DMS 273 treated with DMSO at 0.1 percent for 48 hours (cell line): Measurements from ENCODE around the gene TEKT3.

Source experiments
- DNase-seq: peaks from one replicate; lab custom pipeline; 2025; lab: John Stamatoyannopoulos, UW

Gene TEKT3

DNA sequence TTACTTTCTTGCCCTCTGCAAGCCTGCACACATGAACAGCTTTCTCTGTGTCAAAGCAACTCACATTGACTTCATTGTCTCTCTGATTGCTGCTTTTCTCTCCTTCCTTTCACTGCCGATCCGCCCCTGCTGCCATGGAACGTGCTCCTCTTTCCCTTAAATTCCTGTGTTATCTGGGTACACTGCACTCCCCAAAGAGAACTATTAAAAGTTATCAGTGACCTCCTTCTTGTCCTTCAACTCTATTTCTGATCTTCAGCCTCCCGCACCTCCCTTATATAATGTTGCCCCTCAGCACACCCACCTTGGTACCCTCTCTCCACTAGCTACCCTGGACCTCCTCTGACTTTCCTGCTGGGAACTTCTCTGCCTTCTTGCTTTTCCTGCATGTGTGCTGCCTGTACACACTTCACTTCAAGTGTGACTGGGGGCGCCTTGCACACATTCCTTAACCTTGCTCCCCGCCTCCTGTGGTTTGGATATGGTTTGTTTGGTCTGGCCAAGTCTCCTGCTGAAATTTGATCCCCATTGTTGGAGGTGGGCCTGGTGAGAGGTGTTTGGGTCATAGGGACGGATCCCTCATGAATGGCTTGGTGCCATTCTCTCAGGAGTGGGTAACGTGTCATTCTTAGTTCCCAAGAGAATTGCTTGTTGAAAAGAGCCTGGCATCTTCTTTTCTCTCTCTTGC lies 49.6 kb downstream of the TEKT3 start:
- no peak for DNase-seq

DNA sequence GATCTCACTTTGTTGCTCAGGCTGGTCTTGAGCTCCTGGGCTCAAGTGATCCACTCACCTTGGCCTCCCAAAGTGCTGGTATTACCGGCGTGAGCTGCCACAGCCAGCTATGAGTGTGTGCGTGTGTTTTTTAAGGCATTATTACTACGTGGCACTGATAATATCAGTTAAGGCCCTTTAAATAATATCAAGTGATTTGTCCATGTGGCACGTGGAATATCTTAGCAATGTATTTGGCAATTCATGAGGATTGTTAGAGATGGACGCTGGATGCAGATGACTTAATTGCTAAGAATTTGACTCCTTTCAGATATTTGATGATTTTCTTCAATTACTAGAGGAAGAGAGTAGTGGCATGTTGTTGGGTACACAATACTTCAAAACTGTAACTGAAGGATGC lies 50.8 kb downstream of the TEKT3 start:
- DNase-seq = no peak

DNA sequence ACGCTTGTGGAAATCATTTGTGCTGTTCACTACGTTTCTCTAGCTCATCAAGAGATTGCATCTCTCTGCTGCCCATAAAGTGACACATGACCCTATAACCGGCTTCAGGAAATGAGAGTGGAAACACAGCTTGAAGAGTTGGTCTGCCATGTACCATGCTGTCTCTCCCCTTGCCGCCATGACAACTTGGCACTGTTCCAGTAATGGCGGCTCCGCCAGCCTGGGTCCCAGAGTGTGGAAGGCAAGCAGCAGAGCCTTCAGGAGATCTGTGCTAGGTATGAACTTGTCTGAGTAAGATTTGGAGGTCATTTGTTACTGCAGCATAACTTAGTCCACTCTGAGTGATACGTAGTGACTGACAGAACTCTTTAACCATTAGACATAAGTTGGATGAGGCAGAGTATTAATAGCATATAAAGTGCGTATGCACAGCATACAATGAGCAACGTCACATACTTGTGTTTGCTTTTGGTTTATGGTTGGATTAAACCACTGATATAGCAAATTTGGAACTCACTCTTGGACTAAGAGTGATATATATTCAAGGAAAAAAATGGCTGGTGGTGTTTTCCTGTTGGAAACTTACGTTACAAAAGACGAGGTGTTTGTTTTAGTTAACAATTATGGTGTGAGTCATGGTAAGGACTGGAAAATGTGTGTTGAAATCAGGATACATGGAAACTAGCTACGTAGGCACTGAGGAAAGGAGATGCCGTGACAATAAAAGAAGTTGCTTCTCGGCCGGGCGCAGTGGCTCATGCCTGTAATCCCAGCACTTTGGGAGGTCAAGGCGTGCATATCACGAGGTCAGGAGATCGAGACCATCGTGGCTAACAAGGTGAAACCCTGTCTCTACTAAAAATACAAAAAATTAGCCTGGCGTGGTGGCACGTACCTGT lies 51.9 kb downstream of the TEKT3 start:
- no peak for DNase-seq

DNA sequence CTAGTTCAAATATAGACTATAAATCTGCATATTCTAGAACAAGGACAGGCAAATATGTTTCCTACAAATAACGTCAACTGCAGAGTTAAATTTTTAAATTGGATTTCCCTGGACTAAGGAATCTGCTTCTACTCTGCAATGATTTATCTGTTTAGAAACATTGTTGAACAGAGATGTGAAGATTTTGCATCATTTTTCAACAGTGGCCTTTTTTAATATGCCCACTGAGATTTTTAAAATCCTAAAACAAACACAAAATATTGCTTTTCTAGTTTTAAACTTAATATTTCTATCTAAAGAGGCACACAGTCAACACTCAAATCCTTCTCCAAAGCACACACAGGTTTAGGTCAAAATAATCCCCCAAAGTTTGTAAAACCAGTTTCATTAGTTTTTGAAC lies 52.5 kb downstream of the TEKT3 start:
- DNase-seq = no peak

DNA sequence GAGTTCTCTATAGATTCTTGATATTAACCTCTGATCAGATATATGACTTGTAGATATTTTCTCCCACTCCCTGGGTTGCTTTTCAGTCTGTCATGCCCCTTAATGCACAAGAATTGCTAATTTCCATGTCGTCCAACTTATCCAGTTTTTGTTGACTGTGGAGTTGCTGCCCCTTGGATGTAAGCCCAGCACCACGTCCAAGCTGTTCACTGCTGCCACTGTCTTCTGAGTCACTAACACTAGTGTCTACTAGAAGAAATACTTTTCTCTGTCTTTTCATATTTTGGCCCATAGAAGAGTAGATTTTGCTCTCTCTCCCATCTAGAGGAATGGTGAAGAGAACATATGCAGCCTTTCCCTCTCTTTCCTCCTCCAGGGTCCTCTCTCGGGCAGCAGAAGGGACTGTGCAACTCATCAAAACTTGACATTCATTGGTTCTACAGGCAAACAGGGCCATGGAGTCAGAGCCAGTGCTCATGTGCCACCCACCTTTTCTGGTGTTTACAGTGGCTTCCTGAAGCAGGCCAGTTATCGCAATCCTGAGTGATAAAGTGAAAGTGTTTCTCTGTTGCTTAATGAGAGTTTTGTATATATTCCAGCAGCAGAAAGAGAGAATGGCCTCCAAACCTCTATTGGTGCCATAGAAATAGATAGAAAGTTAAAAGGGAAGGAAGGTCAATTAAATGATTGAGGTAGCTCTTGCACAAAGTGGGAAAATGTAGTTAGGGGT lies 53.7 kb downstream of the TEKT3 start:
- no peak for DNase-seq

DNA sequence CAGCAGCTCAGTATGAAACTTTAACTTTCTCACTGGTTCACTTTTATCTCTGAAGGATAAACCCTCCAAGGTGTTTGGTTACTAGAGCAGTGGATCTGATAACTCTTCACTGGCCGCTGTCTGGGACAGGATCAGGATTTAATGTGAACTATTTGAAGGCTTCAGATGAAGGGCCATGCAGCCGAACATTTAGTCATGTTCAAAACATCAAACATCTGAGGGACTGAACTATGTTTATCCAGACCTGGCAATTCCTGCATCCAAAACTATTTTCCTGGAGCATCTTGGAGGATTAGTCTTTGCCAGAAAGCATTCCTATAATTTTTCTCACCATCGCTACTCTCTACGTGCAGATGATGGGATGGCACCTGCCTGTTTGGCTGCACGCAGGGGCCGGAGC lies 55.9 kb downstream of the TEKT3 start:
- no peak for DNase-seq

DNA sequence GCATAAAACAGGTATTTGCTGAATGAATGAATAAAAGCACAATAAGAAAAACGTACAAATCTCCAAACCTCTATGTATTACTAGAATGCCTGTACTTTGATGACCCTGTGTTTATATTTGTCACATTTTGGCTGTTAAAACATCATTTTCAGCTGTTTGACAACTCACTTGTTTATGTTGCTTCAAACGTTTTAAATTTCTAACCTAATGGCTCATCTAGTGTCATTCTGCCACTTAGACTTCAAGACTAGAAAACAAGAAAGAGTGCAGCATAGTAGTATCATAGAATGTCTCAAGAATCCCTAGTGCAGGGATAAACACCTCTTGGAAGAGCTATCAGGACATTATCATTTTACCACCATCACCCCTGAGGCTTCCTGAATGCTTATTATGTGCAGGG lies 56.9 kb downstream of the TEKT3 start:
- no peak for DNase-seq

DNA sequence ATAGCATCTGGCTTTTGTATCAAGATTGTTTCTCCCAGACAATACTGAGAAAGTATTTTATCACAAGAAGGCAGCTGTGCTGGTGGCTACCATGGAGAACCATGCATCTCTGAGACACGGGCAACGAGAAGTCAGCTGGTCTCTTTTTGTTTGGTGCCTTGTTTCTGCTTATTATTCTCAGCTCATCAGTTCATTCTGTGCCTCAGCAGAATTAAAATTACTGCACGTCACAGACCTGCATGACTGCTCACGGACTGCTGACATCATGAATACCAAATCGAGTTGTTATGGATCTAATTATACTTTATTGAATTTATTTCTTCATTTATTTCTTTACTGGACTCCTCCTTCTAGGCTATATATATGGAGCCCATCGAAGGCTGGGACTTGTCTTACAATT lies 57.3 kb downstream of the TEKT3 start:
- no peak for DNase-seq

DNA sequence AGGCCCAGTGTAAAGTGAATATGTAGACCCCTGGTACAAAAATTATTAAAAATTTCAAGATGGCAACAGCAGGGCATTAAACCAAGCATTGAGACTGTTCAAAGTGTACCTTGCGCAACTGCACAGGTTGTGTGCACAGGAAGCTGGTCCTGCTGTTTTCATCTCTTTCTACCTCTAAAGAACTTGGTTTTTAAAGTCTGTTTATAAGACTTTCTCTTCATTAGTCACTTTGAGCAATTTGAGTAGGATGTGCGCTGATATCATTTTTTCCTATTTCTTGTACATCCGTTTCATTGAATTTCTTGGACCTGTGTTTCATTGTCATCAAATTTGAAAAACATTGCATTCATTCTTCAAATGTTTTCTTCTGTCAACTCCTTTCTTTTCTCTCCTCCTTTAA lies 59.5 kb downstream of the TEKT3 start:
- DNase-seq = no peak

DNA sequence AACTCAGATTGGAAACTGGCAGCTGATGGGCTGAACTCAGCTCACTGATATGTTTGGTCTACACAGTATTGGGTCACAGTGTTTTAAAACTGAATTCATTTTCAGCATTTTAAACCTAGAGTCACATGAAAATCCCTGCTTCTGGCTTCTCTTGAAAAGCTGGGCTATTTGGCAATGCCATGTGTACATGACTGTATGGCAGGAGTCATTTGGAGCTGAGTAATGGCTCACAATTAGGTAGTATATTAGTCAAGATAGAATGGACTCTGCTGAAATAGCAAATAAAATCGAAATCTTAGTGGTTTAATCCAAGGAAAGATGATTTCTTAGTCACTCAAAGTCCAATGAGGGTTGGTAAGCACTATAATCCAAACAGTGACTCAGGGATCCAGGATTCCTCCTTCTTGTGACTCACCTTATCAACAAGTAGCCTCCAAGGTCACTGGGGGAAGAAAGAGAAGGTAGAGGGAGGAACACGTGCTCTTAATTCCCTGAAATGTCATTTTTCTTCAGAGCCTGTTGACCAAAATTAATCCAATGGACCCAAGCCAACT lies 62.4 kb downstream of the TEKT3 start:
- no peak for DNase-seq

DNA sequence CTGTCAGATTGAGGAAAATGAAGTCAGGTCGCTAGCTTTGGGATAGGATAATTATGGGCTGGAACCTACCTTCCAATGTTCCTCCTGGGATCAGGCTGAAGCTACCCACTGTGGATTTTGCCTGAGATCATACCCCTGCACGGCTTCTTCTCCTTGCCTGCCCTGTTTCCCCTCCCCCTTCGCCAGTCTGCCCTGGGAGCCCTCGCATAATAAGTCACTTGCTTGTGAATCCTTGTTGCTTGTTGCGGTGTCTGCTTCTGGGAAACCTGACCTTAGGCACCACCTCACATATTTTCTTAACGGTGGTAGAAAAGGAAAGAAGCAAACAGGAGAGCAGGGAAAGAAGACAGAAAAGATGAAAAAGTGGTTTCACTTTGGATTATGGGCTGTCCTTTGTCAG lies 63.0 kb downstream of the TEKT3 start:
- no peak for DNase-seq

DNA sequence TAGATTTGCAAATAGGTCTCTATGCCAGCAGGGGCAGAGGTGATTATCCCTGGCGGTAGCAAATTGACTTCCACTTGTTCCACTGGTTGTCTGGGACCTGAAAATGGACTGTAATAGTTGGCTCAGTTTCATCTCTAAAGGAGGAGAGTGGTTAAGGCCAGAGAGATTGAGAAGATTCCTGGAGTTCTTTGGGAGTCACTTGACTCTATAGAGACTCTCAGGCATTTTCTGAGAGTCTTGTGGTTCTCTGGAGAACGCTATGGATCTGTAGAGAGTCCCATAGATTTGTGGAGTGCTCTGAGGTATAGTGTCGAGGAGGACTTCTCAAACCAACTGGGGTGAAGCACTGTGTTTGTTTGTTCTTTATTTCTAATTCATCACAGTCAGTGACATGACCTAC lies 67.4 kb downstream of the TEKT3 start:
- no peak for DNase-seq

DNA sequence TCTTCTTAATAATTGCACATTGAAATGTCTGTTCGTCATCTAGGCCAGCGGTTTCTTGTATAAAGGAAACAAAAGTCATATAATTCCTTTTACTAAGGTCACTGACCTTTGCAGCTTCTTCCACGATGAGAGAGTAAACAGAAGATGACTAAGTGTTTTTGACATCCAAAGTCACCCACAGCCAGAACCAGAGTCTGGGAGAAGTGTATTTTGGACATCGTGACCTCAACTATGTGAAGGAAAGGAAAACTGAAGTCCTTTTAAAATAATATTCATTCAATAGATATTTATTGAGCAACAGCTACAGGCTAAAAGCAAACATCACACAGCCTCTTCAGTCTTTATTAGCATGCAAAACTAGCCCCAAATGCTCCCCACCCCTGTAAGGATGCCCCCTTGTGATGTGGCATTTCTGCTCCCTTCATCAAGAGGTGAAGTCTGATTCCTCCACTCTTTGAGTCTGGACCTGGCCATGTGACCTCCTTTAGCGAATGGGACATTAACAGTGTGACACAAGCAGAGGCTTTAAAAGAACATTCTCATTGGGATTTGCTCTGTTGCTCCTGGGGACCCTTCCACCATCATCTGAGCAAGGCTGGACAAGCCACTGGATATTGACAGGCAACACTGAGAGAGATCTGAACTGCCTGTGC lies 68.1 kb downstream of the TEKT3 start:
- no peak for DNase-seq

DNA sequence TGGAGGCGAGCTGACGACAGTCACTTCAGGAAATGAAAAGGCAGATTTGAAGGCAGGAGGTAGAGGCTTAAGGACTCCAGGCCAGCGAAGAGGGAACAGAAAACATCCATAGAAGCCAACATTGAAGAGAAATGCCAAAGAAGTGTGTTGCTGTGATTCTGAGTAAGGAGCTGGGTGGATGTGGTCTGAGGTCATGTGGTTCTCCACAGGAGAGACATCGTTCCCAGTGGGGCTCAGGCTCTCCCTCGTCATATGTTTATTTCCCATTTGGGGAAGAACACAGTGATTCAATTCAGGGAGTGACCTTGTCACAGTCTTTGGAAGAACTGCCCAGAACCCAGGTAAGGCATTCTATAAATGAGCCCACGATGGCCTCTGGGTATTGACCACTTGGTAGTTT lies 69.7 kb downstream of the TEKT3 start:
- no peak for DNase-seq

DNA sequence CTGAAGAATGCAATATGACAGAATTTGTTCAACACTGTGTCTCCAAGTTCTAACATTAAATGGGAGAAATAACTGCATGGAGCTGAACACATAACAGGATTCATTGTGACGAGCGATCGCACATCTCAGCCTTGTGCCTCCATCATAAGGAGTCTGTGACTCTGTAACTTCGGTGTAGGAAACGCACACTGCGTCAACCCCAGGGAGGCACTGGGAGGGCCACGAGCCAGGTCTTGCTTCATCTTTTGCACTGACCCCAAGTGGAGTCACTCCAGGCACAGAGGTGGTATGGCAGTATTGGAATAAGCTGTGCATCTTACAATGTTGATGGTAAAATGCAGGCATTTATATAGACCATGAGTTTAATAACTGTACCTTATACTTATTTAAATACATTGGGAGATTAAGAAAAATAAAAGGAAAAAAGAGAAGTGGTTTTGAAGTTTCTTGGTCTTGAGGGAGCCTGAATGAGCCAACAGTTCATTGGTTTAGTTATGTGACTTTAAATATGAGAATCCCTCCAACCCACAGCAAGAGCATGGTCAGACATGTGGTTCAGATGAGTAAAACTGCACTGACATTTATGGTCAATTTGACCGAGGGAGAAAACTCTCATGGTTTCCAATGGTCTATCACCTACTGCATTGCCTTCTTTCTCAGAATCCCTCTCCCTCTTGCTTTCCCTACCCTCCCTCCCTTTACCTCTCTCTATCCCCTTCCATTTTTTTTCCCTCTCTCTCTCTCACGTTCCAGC lies 70.6 kb downstream of the TEKT3 start:
- DNase-seq = no peak

DNA sequence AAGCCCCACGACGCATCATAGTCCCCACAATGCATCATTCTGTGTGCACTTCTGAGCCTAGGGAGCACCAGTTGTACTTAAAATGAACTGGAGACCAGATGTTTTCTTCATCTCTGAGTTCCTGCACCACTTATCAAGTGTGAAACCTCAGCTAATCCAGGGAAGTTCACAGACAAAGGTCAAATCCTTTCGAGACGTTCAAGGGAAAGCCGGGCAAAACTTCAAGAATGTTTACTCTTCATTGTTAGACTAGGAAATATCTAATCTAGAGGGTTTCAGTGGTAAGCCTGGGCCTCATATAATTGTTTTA lies 71.7 kb downstream of the TEKT3 start:
- DNase-seq = no peak

DNA sequence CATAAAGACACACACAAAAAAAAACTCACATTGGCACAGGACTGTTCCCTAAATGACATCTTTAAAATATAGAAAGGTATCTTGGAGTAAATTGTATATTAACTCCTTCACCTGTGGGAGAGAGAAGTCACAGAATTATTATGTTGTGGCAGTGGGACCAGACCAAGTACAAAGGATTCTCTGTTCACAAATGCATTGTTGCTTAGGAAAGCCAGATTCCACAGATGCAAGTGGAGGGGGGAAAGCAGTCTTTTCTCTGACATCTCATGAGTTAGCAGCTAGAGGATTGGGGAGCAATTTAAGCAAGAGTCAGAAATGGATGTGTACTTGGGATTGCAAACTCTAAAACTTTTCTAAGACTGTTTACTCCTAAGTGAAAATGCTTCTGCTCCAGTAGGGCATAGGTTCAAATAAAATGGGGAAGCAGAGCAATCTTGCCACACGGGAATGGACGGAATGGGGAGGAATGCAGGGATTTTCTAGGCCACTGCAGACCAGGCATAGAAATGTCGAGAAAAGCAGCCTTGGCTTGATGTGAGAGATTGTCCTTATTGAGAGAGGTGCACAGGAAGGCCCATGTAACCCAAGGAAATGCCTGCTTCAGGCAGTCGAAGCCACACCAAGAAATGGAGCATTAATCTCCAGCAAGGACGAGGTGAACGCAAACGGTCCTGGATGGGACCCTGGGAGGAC lies 72.2 kb downstream of the TEKT3 start:
- DNase-seq = no peak

DNA sequence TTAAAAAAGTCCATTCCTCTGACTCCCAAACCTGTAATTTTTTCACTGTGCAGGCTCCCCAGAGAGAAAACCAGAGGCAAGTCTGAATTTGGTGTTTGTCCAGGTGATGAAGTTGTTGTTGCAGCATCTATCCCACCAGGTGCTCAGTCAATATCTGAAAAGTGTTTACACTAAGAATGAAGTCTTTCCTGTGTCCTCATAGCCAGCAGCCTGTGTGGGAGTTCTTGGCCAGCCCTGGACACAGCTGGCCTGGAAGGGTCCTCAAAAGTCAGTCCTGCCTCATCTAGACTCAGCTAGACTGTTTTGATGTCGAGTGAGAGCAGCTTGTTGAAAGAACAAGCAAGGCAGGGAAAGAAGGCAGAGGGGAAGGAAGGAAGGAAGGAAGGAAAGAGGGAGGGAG lies 72.9 kb downstream of the TEKT3 start:
- no peak for DNase-seq

DNA sequence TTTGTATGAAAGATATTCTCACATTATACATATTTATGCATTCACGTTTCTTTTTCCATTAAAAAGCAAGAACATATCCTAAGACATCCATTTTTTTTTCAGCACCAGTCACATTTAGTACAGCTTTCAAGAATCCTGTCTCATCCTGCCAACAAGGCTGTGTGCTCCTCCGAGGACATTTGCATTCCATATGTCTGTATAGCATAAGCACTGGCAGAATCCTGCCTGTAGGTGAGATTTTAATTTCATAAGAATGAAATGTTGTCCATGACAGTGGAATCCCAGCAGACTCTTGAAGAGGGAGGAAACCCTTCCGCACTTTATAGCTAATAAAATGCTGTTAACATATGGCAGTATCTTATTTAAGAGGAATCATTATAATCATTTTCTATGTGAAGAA lies 73.4 kb downstream of the TEKT3 start:
- DNase-seq = no peak

DNA sequence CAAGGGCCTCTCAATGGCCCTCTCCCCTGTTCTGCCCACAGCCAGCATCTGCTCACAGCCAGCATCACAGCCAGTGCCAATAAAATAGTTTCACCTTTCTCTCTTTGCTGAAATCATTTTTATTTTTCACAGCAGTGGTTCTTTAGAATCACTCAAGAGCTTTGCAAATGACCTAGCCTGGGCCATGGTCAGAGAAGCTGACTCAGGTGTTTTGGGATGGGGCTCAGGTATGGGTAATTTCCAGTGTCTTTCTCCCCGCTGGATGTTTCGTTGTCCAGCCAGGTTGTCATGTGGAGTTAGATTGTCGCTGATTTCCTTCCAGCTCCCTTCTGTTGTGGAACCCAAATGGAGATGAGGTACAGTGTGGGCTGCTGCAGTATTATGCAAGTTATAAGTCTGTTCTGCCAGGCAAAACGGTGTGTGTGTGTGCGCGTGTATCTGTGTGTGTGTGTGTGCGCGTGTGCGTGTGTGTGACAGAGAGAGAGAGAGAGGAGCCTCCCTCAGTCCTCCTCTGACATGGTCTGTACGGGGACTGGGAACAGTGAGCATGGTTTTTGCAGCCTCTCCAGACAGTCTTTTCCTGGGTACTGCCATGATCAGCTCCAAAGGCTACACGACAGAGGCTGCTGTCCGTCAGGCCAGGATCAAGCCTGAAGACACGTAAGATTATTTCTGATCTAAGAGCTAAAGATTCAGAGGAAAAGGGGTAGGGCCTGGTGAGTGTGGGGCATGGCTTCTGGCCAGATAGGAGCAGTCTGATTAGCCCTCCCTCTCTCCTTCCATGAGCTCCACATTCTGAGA lies 74.9 kb downstream of the TEKT3 start:
- no peak for DNase-seq
